H9 (cell line): ENCODE results near the gene OR52N5. TPM values are rescaled to one million over a fixed set of nuclear protein-coding genes. Genes with fewer than 3 reads are reported as not detected.

Source experiments
- DNase-seq: peaks from one replicate; pipeline ENCODE4 v3.0.0-alpha.2; 2017
- H2AFZ ChIP-seq: one replicate; pipeline ENCODE4 v1.6.1; 2013; ENCODE audit warnings: mild to moderate bottlenecking, low read length, control low read depth, moderate library complexity
- H2AK5ac ChIP-seq: 2 replicates; pipeline ENCODE4 v1.6.1; 2013; ENCODE audit warnings: low read length, control low read depth, mixed read lengths; ENCODE audit not compliant: insufficient read length
- H2BK120ac ChIP-seq: one replicate; pipeline ENCODE4 v1.6.1; 2013; ENCODE audit warnings: low read depth, mild to moderate bottlenecking, low read length, control low read depth, inconsistent platforms; ENCODE audit not compliant: poor library complexity, severe bottlenecking
- H2BK12ac ChIP-seq: 2 replicates; pipeline ENCODE4 v1.6.1; 2013; ENCODE audit warnings: low read length, control low read depth, mixed read lengths, low read depth; ENCODE audit not compliant: insufficient read length
- H2BK15ac ChIP-seq: 2 replicates; pipeline ENCODE4 v1.6.1; 2013; ENCODE audit warnings: low read depth, low read length, control low read depth
- H2BK20ac ChIP-seq: one replicate; pipeline ENCODE4 v1.6.1; 2013; ENCODE audit warnings: low read depth, mild to moderate bottlenecking, low read length, control low read depth, inconsistent platforms; ENCODE audit not compliant: poor library complexity, severe bottlenecking
- H2BK5ac ChIP-seq: 2 replicates; pipeline ENCODE4 v1.6.1; 2013; ENCODE audit warnings: low read length, control low read depth, mixed read lengths; ENCODE audit not compliant: insufficient read length
- H3K14ac ChIP-seq: 2 replicates; pipeline ENCODE4 v1.6.1; 2013; ENCODE audit warnings: low read length, control low read depth; ENCODE audit not compliant: insufficient read depth
- H3K18ac ChIP-seq: 2 replicates; pipeline ENCODE4 v1.6.1; 2013; ENCODE audit warnings: low read depth, mild to moderate bottlenecking, mixed read lengths, low read length, control low read depth; ENCODE audit not compliant: insufficient read length
- H3K23ac ChIP-seq: 2 replicates; pipeline ENCODE4 v1.6.1; 2013; ENCODE audit warnings: low read length, control low read depth, mixed read lengths, low read depth; ENCODE audit not compliant: insufficient read length
- H3K23me2 ChIP-seq: 2 replicates; pipeline ENCODE4 v1.6.1; 2013; ENCODE audit warnings: low read depth, mild to moderate bottlenecking, mixed read lengths, low read length, control low read depth; ENCODE audit not compliant: insufficient read length, poor library complexity, severe bottlenecking
- H3K27ac ChIP-seq: 2 replicates; pipeline ENCODE4 v1.5.1; 2013; ENCODE audit warnings: low read length, control low read depth, mixed read lengths, low read depth; ENCODE audit not compliant: insufficient read length
- H3K27me3 ChIP-seq: 2 replicates; pipeline ENCODE4 v1.6.1; 2013; ENCODE audit warnings: low read length, control low read depth, inconsistent platforms; ENCODE audit not compliant: insufficient read depth
- H3K4ac ChIP-seq: 2 replicates; pipeline ENCODE4 v1.6.1; 2013; ENCODE audit warnings: low read depth, mild to moderate bottlenecking, control low read depth, inconsistent platforms, low read length, moderate library complexity
- H3K4me1 ChIP-seq: 2 replicates; pipeline ENCODE4 v1.6.1; 2013; ENCODE audit warnings: low read length, control low read depth, inconsistent platforms; ENCODE audit not compliant: insufficient read depth
- H3K4me2 ChIP-seq: 2 replicates; pipeline ENCODE4 v1.6.1; 2013; ENCODE audit warnings: low read length, control low read depth, mixed read lengths; ENCODE audit not compliant: insufficient read length, insufficient read depth
- H3K56ac ChIP-seq: 2 replicates; pipeline ENCODE4 v1.6.1; 2013; ENCODE audit warnings: low read depth, mild to moderate bottlenecking, mixed read lengths, low read length, control low read depth; ENCODE audit not compliant: insufficient read length
- H3K79me1 ChIP-seq: 2 replicates; pipeline ENCODE4 v1.6.1; 2013; ENCODE audit warnings: low read depth, mild to moderate bottlenecking, moderate library complexity, low read length, control low read depth, inconsistent platforms; ENCODE audit not compliant: insufficient read depth, poor library complexity, severe bottlenecking
- H3K79me2 ChIP-seq: 2 replicates; pipeline ENCODE4 v1.6.1; 2013; ENCODE audit warnings: low read length, control low read depth, inconsistent platforms; ENCODE audit not compliant: insufficient read depth
- H3K9ac ChIP-seq: 2 replicates; pipeline ENCODE4 v1.6.1; 2013; ENCODE audit warnings: low read length, control low read depth, mixed read lengths; ENCODE audit not compliant: insufficient read length; ENCODE audit errors: extremely low read depth
- H3K9me3 ChIP-seq: one replicate; pipeline ENCODE4 v1.6.1; 2013; ENCODE audit warnings: low read depth, low read length, inconsistent platforms; ENCODE audit not compliant: control insufficient read depth
- H3T11ph ChIP-seq: one replicate; pipeline ENCODE4 v1.6.1; 2013; ENCODE audit warnings: mild to moderate bottlenecking, low read length, control low read depth, inconsistent platforms
- H4K20me1 ChIP-seq: one replicate; pipeline ENCODE4 v1.6.1; 2013; ENCODE audit not compliant: control insufficient read depth, insufficient read length, insufficient read depth
- H4K5ac ChIP-seq: 2 replicates; pipeline ENCODE4 v1.6.1; 2013; ENCODE audit warnings: low read depth, mild to moderate bottlenecking, mixed read lengths, low read length, control low read depth; ENCODE audit not compliant: insufficient read length
- H4K8ac ChIP-seq: replicated peaks from 2 replicates; pipeline ENCODE4 v1.6.1; 2013; ENCODE audit warnings: low read length, control low read depth, mixed read lengths, low read depth; ENCODE audit not compliant: insufficient read length
- H4K91ac ChIP-seq: 2 replicates; pipeline ENCODE4 v1.6.1; 2013; ENCODE audit warnings: low read depth, mild to moderate bottlenecking, moderate library complexity, mixed read lengths, low read length, control low read depth; ENCODE audit not compliant: insufficient read length
- H3K27ac Mint-ChIP-seq, 3 experiments: 2 replicates in 2 of 3; 3 replicates in 1 of 3; pipeline ENCODE4 v1.8.0; 2020 to 2021; ENCODE audit warnings: mixed read lengths in 3 of 3, mild to moderate bottlenecking in 1 of 3, moderate library complexity in 1 of 3
- H3K27me3 Mint-ChIP-seq: 2 replicates; pipeline ENCODE4 v1.8.0; 2021; ENCODE audit warnings: low read depth, mild to moderate bottlenecking, moderate library complexity, mixed read lengths
- H3K36me3 Mint-ChIP-seq, 3 experiments: 2 replicates in 2 of 3; 3 replicates in 1 of 3; pipeline ENCODE4 v1.8.0; 2020 to 2021; ENCODE audit warnings: low read depth in 3 of 3, mixed read lengths in 3 of 3; ENCODE audit not compliant: insufficient read depth in 1 of 3
- H3K4me1 Mint-ChIP-seq, 2 experiments: 2 replicates each; pipeline ENCODE4 v1.8.0; 2020; ENCODE audit warnings: mixed read lengths in 2 of 2
- H3K4me3 Mint-ChIP-seq, 2 experiments: 2 replicates in 1 of 2; 3 replicates in 1 of 2; pipeline ENCODE4 v1.8.0; 2020 to 2021; ENCODE audit warnings: mild to moderate bottlenecking in 2 of 2, mixed read lengths in 2 of 2, moderate library complexity in 1 of 2
- H3K9me3 Mint-ChIP-seq, 2 experiments: 2 replicates in 1 of 2; 3 replicates in 1 of 2; pipeline ENCODE4 v1.8.0; 2020; ENCODE audit warnings: mild to moderate bottlenecking in 2 of 2, mixed read lengths in 2 of 2, moderate library complexity in 1 of 2
- CTCF ChIP-seq: fragments of 200-600 bp; sonication (generic); conservative IDR thresholded peaks from 3 replicates; pipeline ENCODE4 v1.8.0; 2021; ENCODE audit warnings: antibody characterized with exemption, mild to moderate bottlenecking
- WGBS: extraction: QIAGEN DNeasy Blood & Tissue Kit; methylation state at CpG from one replicate; pipeline ENCODE4 v1.1.7; 2013; ENCODE audit warnings: missing lambda C conversion rate, low lambda C conversion rate, mixed read lengths; ENCODE audit not compliant: insufficient read length; ENCODE audit errors: extremely low coverage; 5-methylcytosine and 5-hydroxymethylcytosine counted together
- total RNA-seq: library from RNA; stranded (reverse); gene quantifications from 2 replicates; pipeline ENCODE4 v1.2.1, GENCODE V29; 2021

The OR52N5 gene
- total RNA-seq, 1 experiment from 2014 or later: not detected

- Histone ChIP-seq H2BK12ac (no peak overlapping the region), H3K9me3 (no peaks in the 10 kb centered on the region), H3K27me3 (no peaks in the 10 kb centered on the region), H2BK15ac (no peak overlapping the region), H3K56ac (no peak overlapping the region), H2BK120ac (no peak overlapping the region), H2BK20ac (no peak overlapping the region), H4K5ac (no peak overlapping the region), H2AFZ (no peak overlapping the region), H4K8ac (no peak overlapping the region), H4K20me1 (no peaks in the 10 kb centered on the region), H3K27ac (no peak overlapping the region), H4K91ac (no peak overlapping the region), H2AK5ac (no peak overlapping the region), H3K79me2 (no peaks in the 10 kb centered on the region), H3K23ac (no peak overlapping the region), H3K18ac (no peak overlapping the region), H2BK5ac (no peak overlapping the region), H3K9ac (no peak overlapping the region), H3K4me1 (no peaks in the 10 kb centered on the region), H3K4ac (no peak overlapping the region), H3K4me2 (no peak overlapping the region), H3T11ph (no peak overlapping the region), H3K23me2 (no peaks in the 10 kb centered on the region), H3K79me1 (no peaks in the 10 kb centered on the region), H3K14ac (no peak overlapping the region)
- Mint-ChIP-seq H3K9me3 (peaks cover 7% of the 10 kb centered on the region in 2 experiments), H3K4me3 (no peak overlapping the region), H3K4me1 (peaks cover 8 to 20% of the 10 kb centered on the region in 2 experiments), H3K27ac (peak overlapping the region; percentile 60 to 92 (median 83)), H3K27me3 (no peaks in the 10 kb centered on the region), H3K36me3 (peaks cover 6 to 8% (median 6%) of the 10 kb centered on the region in 3 experiments)
- DNase-seq: peak; percentile 67
- WGBS: no CpG with 5 or more reads among the region's 6 CpGs
- TF ChIP-seq CTCF: no peak
Measured at GRCh38 chr11:5831196-5831829, 48.2 kb upstream of the OR52N5 start.
